Stomach (tissue), 4 donors: ENCODE results near the gene TMEM139.

Source experiments
- CTCF ChIP-seq, 7 experiments: fragments of 450-650 bp in 4 of 7; fragments of 200-600 bp in 3 of 7; sonication (generic) in 3 of 7; IDR thresholded peaks; one replicate each; pipeline ENCODE4 v1.5.1; 2016 to 2019; ENCODE audit warnings: antibody characterized with exemption in 7 of 7, control low read depth in 2 of 7, mild to moderate bottlenecking in 1 of 7
- POLR2A ChIP-seq, 4 donors: fragments of 450-650 bp; IDR thresholded peaks; one replicate each; pipeline ENCODE4 v1.6.1; 2016; ENCODE audit warnings: antibody characterized with exemption in 4 of 4, control low read depth in 2 of 4, mild to moderate bottlenecking in 1 of 4, moderate library complexity in 1 of 4

- no peak for TF ChIP-seq CTCF (IDR thresholded peaks at IDR 0.05)
- TF ChIP-seq POLR2A (IDR thresholded peaks at IDR 0.05), result no peak
Observed at GRCh38 chr7:143248761-143249354, 35.9 kb upstream of the TMEM139 start.
